ENCODE data around the gene HCCS. TPM values are rescaled to one million over a fixed set of nuclear protein-coding genes. Genes with fewer than 3 reads are reported as not detected.

Gene HCCS
- total and polyA plus RNA-seq, 2 experiments from 2014 or later, result 20.3 to 40.0 TPM

DNA sequence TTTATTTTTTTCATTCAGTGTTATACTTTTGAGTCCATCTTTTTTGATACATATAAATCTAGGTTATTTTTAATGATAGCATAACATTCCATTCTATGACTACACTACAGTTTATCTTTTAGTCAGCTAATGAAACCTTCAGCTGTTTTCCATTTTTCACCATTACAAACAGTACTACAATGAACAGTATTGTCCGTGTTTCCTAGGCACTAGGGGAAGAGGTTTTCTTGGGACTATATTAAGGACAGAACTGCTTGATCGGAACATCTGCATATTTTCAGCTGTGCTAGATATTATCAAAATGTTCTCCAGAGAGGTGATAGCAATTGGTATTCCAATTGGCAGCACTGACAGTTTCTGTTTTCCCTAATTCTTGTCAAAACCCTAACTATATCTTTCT lies 44.3 kb upstream of the HCCS start:
- H3K9me3 ChIP-seq (ENCODE audit: low read depth), result no peaks in the 10 kb centered on the region
- 83% methylated on average over 2 of the region's 2 CpGs for WGBS (ENCODE audit: low lambda C conversion rate, missing lambda C conversion rate)

DNA sequence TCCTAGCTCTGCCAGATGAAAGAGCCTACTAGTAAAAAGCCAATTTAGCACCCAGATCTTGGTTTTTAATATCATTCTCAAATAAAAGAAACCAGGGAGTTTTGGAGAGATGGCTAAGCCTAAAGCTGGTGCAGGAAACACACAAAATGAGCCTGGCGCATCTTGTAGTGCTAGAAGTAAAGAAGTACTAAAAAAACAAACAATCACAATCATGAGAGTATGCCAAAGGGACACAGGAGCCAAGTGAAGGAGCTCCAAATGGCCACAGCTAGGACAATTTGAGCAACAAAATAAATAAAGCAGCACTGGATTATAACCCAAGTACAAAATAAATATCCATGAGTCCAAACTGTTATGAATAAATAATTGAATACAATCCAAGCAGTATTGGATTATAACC lies 37.8 kb upstream of the HCCS start:
- 82% methylated on average over 1 of the region's 1 CpG for WGBS (ENCODE audit: low lambda C conversion rate, missing lambda C conversion rate)
- no peaks in the 10 kb centered on the region for H3K9me3 ChIP-seq (ENCODE audit: low read depth)

More for the DNA sequence above, 44.3 kb upstream of the HCCS start:
- H3K4me3 ChIP-seq, result no peak overlapping the region
- H3K27me3 ChIP-seq, result no peaks in the 10 kb centered on the region
- H3K27ac ChIP-seq, result no peak overlapping the region
- H3K4me1 ChIP-seq (ENCODE audit: insufficient read depth), result no peaks in the 10 kb centered on the region
- no peaks in the 10 kb centered on the region for H4K20me1 ChIP-seq (ENCODE audit: insufficient read depth, poor library complexity, severe bottlenecking)
- TF ChIP-seq, protein P1, sequence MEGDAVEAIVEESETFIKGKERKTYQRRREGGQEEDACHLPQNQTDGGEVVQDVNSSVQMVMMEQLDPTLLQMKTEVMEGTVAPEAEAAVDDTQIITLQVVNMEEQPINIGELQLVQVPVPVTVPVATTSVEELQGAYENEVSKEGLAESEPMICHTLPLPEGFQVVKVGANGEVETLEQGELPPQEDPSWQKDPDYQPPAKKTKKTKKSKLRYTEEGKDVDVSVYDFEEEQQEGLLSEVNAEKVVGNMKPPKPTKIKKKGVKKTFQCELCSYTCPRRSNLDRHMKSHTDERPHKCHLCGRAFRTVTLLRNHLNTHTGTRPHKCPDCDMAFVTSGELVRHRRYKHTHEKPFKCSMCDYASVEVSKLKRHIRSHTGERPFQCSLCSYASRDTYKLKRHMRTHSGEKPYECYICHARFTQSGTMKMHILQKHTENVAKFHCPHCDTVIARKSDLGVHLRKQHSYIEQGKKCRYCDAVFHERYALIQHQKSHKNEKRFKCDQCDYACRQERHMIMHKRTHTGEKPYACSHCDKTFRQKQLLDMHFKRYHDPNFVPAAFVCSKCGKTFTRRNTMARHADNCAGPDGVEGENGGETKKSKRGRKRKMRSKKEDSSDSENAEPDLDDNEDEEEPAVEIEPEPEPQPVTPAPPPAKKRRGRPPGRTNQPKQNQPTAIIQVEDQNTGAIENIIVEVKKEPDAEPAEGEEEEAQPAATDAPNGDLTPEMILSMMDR (IDR thresholded peaks at IDR 0.05; ENCODE audit: poor library complexity), result no peak
- TF ChIP-seq EZH2phosphoT487 (IDR thresholded peaks at IDR 0.05; ENCODE audit: low read depth, severe bottlenecking, unreplicated experiment), result no peak
- TF ChIP-seq EZH2 (IDR thresholded peaks at IDR 0.05; ENCODE audit: borderline replicate concordance), result no peak
- DNase-seq (ENCODE audit: low spot score), result no peak
- no peaks in the 10 kb centered on the region for H3K79me2 ChIP-seq
- no peak overlapping the region for H3K4me2 ChIP-seq
- H3K36me3 ChIP-seq (replicated peaks; ENCODE audit: insufficient read depth, low read depth), result no peaks in the 10 kb centered on the region
- H3K9me2 ChIP-seq (replicated peaks; ENCODE audit: insufficient read depth), result no peaks in the 10 kb centered on the region
- no peak overlapping the region for H2AFZ ChIP-seq

DNA sequence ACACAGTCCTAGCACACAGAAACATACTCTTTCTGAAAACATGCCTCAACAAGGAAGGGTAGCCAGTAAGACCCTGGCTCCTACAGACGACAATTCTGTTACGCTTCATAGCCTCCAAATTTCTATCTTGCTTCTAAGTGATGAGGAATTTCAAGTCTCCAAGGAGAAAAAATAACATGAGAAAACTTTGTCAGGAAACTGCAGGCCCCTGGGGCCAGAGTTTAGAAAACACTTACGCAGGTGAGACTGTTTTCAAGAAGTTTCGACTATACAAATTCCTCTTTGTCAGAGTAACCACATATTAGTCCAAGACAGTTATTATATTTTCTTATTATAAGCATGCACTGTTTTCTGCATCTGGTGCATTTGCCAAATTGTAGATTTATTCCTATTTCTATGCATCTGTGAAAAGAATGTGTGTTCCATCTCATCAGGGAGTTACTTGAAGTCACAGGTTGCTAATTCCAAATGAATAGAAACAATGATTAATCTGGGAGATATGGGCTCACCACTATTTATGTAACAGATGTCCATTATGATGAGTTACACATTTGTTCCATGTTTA lies 30.3 kb upstream of the HCCS start:
- H4K20me1 ChIP-seq (ENCODE audit: insufficient read depth, poor library complexity, severe bottlenecking), result no peaks in the 10 kb centered on the region
- WGBS (ENCODE audit: low lambda C conversion rate, missing lambda C conversion rate), result 88% methylated on average over 4 of the region's 4 CpGs
- no peak overlapping the region for H2AFZ ChIP-seq
- H3K9me2 ChIP-seq (replicated peaks; ENCODE audit: insufficient read depth), result no peaks in the 10 kb centered on the region
- no peak for DNase-seq (ENCODE audit: low spot score)
- H3K27ac ChIP-seq, result no peak overlapping the region
- no peak overlapping the region for H3K4me3 ChIP-seq
- H3K27me3 ChIP-seq, result no peaks in the 10 kb centered on the region
- no peak for TF ChIP-seq EZH2 (IDR thresholded peaks at IDR 0.05; ENCODE audit: borderline replicate concordance)
- TF ChIP-seq, protein P1 (IDR thresholded peaks at IDR 0.05; ENCODE audit: poor library complexity), result no peak
- no peak for TF ChIP-seq EZH2phosphoT487 (IDR thresholded peaks at IDR 0.05; ENCODE audit: low read depth, severe bottlenecking, unreplicated experiment)
- no peaks in the 10 kb centered on the region for H3K4me1 ChIP-seq (ENCODE audit: insufficient read depth)
- no peaks in the 10 kb centered on the region for H3K9me3 ChIP-seq (ENCODE audit: low read depth)
- H3K4me2 ChIP-seq, result no peak overlapping the region
- no peaks in the 10 kb centered on the region for H3K79me2 ChIP-seq
- no peaks in the 10 kb centered on the region for H3K36me3 ChIP-seq (replicated peaks; ENCODE audit: insufficient read depth, low read depth)

More for the DNA sequence above, 37.8 kb upstream of the HCCS start:
- no peaks in the 10 kb centered on the region for H3K9me2 ChIP-seq (replicated peaks; ENCODE audit: insufficient read depth)
- H3K4me2 ChIP-seq, result no peak overlapping the region
- H3K27ac ChIP-seq, result no peak overlapping the region
- no peak overlapping the region for H2AFZ ChIP-seq
- no peaks in the 10 kb centered on the region for H3K36me3 ChIP-seq (replicated peaks; ENCODE audit: insufficient read depth, low read depth)
- H3K4me3 ChIP-seq, result no peak overlapping the region
- TF ChIP-seq EZH2 (IDR thresholded peaks at IDR 0.05; ENCODE audit: borderline replicate concordance) (no peak), EZH2phosphoT487 (IDR thresholded peaks at IDR 0.05; ENCODE audit: low read depth, severe bottlenecking, unreplicated experiment) (no peak)
- TF ChIP-seq, protein P1 (IDR thresholded peaks at IDR 0.05; ENCODE audit: poor library complexity), result no peak
- no peaks in the 10 kb centered on the region for H3K27me3 ChIP-seq
- H3K4me1 ChIP-seq (ENCODE audit: insufficient read depth), result no peaks in the 10 kb centered on the region
- no peaks in the 10 kb centered on the region for H3K79me2 ChIP-seq
- H4K20me1 ChIP-seq (ENCODE audit: insufficient read depth, poor library complexity, severe bottlenecking), result no peaks in the 10 kb centered on the region
- no peak for DNase-seq (ENCODE audit: low spot score)

Data from hepatocyte (in vitro differentiated cells).